A375 (cell line): ENCODE results near the gene HOMER1. TPM values are rescaled to one million over a fixed set of nuclear protein-coding genes. Genes with fewer than 3 reads are reported as not detected.

ENCODE experiments used
- small RNA-seq: library from RNA; depleted of rRNA; stranded (forward); fragments of <200 nt; gene quantifications from one replicate; pipeline ENCODE3, GENCODE V24; 2014
- total RNA-seq: library from RNA; depleted of rRNA; stranded (reverse); fragments of >200 nt; shearing (Covaris generic); gene quantifications from 2 replicates; pipeline ENCODE4 v1.2.3, GENCODE V29; 2014; rRNA removed

The HOMER1 gene
- 16.8 and 17.5 TPM in 2 replicates for total RNA-seq

GRCh38 chr5:79513704-79514390, at the start of gene HOMER1:
HOMER1 (minus strand) TSS chr5:79514134; CDS start chr5:79512774, 1,360 bp downstream.

Small RNA genes lying within 50 kb of the gene (small RNA-seq; reads per million reads assigned to genes)
- not detected for gene RF00019

Other genes starting within 250 kb of the HOMER1 start
- 43.2 and 47.6 TPM in 2 replicates for gene TENT2, start 98.3 kb upstream of the HOMER1 start, total RNA-seq
- 0.21 and 0.30 TPM in 2 replicates for gene CMYA5, start 175.7 kb upstream of the HOMER1 start, total RNA-seq